Adipocyte (in vitro differentiated cells): ENCODE measurements around the gene IL1RAP.

Experiments used
- DNase-seq: peaks from one replicate; pipeline ENCODE4 v3.0.0-alpha.2; 2015; ENCODE audit warnings: low read depth
- H3K27me3 ChIP-seq: replicated peaks from 2 replicates; pipeline ENCODE4 v1.7.0; 2013; ENCODE audit warnings: mild to moderate bottlenecking, low read length, moderate library complexity; ENCODE audit not compliant: control insufficient read depth, insufficient read depth
- H3K36me3 ChIP-seq: 2 replicates; pipeline ENCODE4 v1.7.0; 2013; ENCODE audit warnings: low read length, mild to moderate bottlenecking, moderate library complexity; ENCODE audit not compliant: control insufficient read depth, insufficient read depth, severe bottlenecking
- H3K4me1 ChIP-seq: 2 replicates; pipeline ENCODE4 v1.7.0; 2013; ENCODE audit warnings: mild to moderate bottlenecking, low read length, moderate library complexity; ENCODE audit not compliant: control insufficient read depth, insufficient read depth
- H3K4me3 ChIP-seq: 2 replicates; pipeline ENCODE4 v1.7.0; 2013; ENCODE audit warnings: mild to moderate bottlenecking, low read length, moderate library complexity
- H3K9ac ChIP-seq: 2 replicates; pipeline ENCODE4 v1.7.0; 2013; ENCODE audit warnings: mild to moderate bottlenecking, low read length, moderate library complexity
- H3K9me3 ChIP-seq: 2 replicates; pipeline ENCODE4 v1.7.0; 2013; ENCODE audit warnings: mild to moderate bottlenecking, low read length, moderate library complexity; ENCODE audit not compliant: control insufficient read depth

Gene IL1RAP

GRCh38 chr3:190617185-190617584, 103.3 kb downstream of the IL1RAP start:
- Histone ChIP-seq H3K4me3 (no peak overlapping the region), H3K4me1 (peaks cover 19% of the 10 kb centered on the region), H3K36me3 (no peaks in the 10 kb centered on the region), H3K9me3 (no peaks in the 10 kb centered on the region), H3K27me3 (no peaks in the 10 kb centered on the region), H3K9ac (no peak overlapping the region)
- no peak for DNase-seq

- H3K36me3 ChIP-seq = no peaks in the 10 kb centered on the region
- no peak overlapping the region for H3K4me3 ChIP-seq
- no peaks in the 10 kb centered on the region for H3K27me3 ChIP-seq
- DNase-seq = no peak
- peaks cover 24% of the 10 kb centered on the region for H3K4me1 ChIP-seq
- no peak overlapping the region for H3K9ac ChIP-seq
- no peaks in the 10 kb centered on the region for H3K9me3 ChIP-seq
Measured at GRCh38 chr3:190618330-190619030, 104.6 kb downstream of the IL1RAP start.

- Histone ChIP-seq H3K4me1 (peaks cover 24% of the 10 kb centered on the region), H3K4me3 (no peak overlapping the region)
Measured at GRCh38 chr3:190619353-190619752, 105.5 kb downstream of the IL1RAP start.

GRCh38 chr3:190619761-190620160, 105.9 kb downstream of the IL1RAP start:
- peak; percentile 25 for DNase-seq
- Histone ChIP-seq H3K4me3 (no peak overlapping the region), H3K36me3 (peaks cover 9% of the 10 kb centered on the region), H3K9ac (no peak overlapping the region), H3K9me3 (no peaks in the 10 kb centered on the region), H3K4me1 (peaks cover 24% of the 10 kb centered on the region), H3K27me3 (no peaks in the 10 kb centered on the region)

More at GRCh38 chr3:190619353-190619752, 105.5 kb downstream of the IL1RAP start:
- no peaks in the 10 kb centered on the region for H3K27me3 ChIP-seq
- H3K9me3 ChIP-seq = no peaks in the 10 kb centered on the region
- H3K36me3 ChIP-seq = peaks cover 5% of the 10 kb centered on the region
- no peak overlapping the region for H3K9ac ChIP-seq
- no peak for DNase-seq

- H3K27me3 ChIP-seq = no peaks in the 10 kb centered on the region
- H3K4me1 ChIP-seq = peaks cover 22% of the 10 kb centered on the region
- DNase-seq = peak; percentile 9
- H3K4me3 ChIP-seq = no peak overlapping the region
- no peaks in the 10 kb centered on the region for H3K9me3 ChIP-seq
- H3K9ac ChIP-seq = no peak overlapping the region
- H3K36me3 ChIP-seq = peaks cover 14% of the 10 kb centered on the region
Measured at GRCh38 chr3:190620886-190621608, 107.2 kb downstream of the IL1RAP start.

GRCh38 chr3:190621927-190622326, 108.0 kb downstream of the IL1RAP start:
- H3K9me3 ChIP-seq = no peaks in the 10 kb centered on the region
- H3K4me1 ChIP-seq = peaks cover 17% of the 10 kb centered on the region
- H3K4me3 ChIP-seq = no peak overlapping the region
- H3K36me3 ChIP-seq = peaks cover 14% of the 10 kb centered on the region
- no peaks in the 10 kb centered on the region for H3K27me3 ChIP-seq
- peak; percentile 48 for DNase-seq
- no peak overlapping the region for H3K9ac ChIP-seq

- H3K27me3 ChIP-seq = no peaks in the 10 kb centered on the region
- no peak for DNase-seq
- H3K4me3 ChIP-seq = no peak overlapping the region
- H3K9ac ChIP-seq = no peak overlapping the region
- peaks cover 31% of the 10 kb centered on the region for H3K36me3 ChIP-seq
- H3K9me3 ChIP-seq = no peaks in the 10 kb centered on the region
- peaks cover 17% of the 10 kb centered on the region for H3K4me1 ChIP-seq
Measured at GRCh38 chr3:190624282-190624681, 110.4 kb downstream of the IL1RAP start.

- Histone ChIP-seq H3K4me3 (no peak overlapping the region), H3K27me3 (no peaks in the 10 kb centered on the region), H3K36me3 (peaks cover 37% of the 10 kb centered on the region), H3K4me1 (peaks cover 6% of the 10 kb centered on the region), H3K9me3 (no peaks in the 10 kb centered on the region), H3K9ac (no peak overlapping the region)
- no peak for DNase-seq
Measured at GRCh38 chr3:190626951-190627620, 113.2 kb downstream of the IL1RAP start.

- Histone ChIP-seq H3K9me3 (no peaks in the 10 kb centered on the region), H3K27me3 (no peaks in the 10 kb centered on the region), H3K9ac (no peak overlapping the region), H3K36me3 (peaks cover 35% of the 10 kb centered on the region), H3K4me3 (no peak overlapping the region), H3K4me1 (no peaks in the 10 kb centered on the region)
- no peak for DNase-seq
Measured at GRCh38 chr3:190629088-190629487, 115.2 kb downstream of the IL1RAP start.

- no peak overlapping the region for H3K9ac ChIP-seq
- H3K27me3 ChIP-seq = no peaks in the 10 kb centered on the region
- H3K9me3 ChIP-seq = no peaks in the 10 kb centered on the region
- DNase-seq = no peak
- H3K4me1 ChIP-seq = no peaks in the 10 kb centered on the region
- peaks cover 23% of the 10 kb centered on the region for H3K36me3 ChIP-seq
- no peak overlapping the region for H3K4me3 ChIP-seq
Measured at GRCh38 chr3:190631295-190631694, 117.4 kb downstream of the IL1RAP start.

- Histone ChIP-seq H3K9ac (no peak overlapping the region), H3K9me3 (no peaks in the 10 kb centered on the region), H3K4me1 (no peaks in the 10 kb centered on the region), H3K27me3 (no peaks in the 10 kb centered on the region), H3K4me3 (no peak overlapping the region), H3K36me3 (peaks cover 11% of the 10 kb centered on the region)
- DNase-seq = no peak
Measured at GRCh38 chr3:190641564-190641963, 127.7 kb downstream of the IL1RAP start.
